Neural cell (in vitro differentiated cells): ENCODE measurements around the gene ZNF625. TPM values are rescaled to one million over a fixed set of nuclear protein-coding genes. Genes with fewer than 3 reads are reported as not detected.

Experiments used
- H2AFZ ChIP-seq: fragments of 200-600, 300-800 bp; sonication (generic), shearing (Covaris generic); 2 replicates; pipeline ENCODE4 v1.6.0; 2014; ENCODE audit warnings: low read depth, mild to moderate bottlenecking, antibody characterized with exemption, low read length, moderate library complexity
- H3F3A ChIP-seq: fragments of 200-600 bp; shearing (Covaris generic); 2 replicates; pipeline ENCODE4 v1.6.1; 2016; ENCODE audit warnings: mild to moderate bottlenecking, moderate library complexity, mixed read lengths, antibody characterized with exemption, low read length; ENCODE audit not compliant: insufficient read depth, poor library complexity, severe bottlenecking
- H3K27ac ChIP-seq: fragments of 200-600, 300-800 bp; sonication (generic), shearing (Covaris generic); 2 replicates; pipeline ENCODE4 v1.5.1; 2014; ENCODE audit warnings: mild to moderate bottlenecking, low read length, moderate library complexity
- H3K27me3 ChIP-seq: fragments of 300-800, 200-600 bp; sonication (generic), shearing (Covaris generic); 2 replicates; pipeline ENCODE4 v1.6.0; 2014; ENCODE audit warnings: mild to moderate bottlenecking, low read depth, low read length, moderate library complexity; ENCODE audit not compliant: insufficient read depth
- H3K36me3 ChIP-seq: fragments of 300-800, 200-600 bp; sonication (generic), shearing (Covaris generic); 2 replicates; pipeline ENCODE4 v1.5.1; 2014; ENCODE audit warnings: mild to moderate bottlenecking, antibody characterized with exemption, low read length, moderate library complexity; ENCODE audit not compliant: insufficient read depth
- H3K4me2 ChIP-seq: fragments of 300-800, 200-600 bp; sonication (generic), shearing (Covaris generic); 2 replicates; pipeline ENCODE4 v1.6.0; 2014; ENCODE audit warnings: mild to moderate bottlenecking, low read length
- H3K4me3 ChIP-seq: fragments of 300-800, 200-600 bp; sonication (generic), shearing (Covaris generic); 2 replicates; pipeline ENCODE4 v1.5.1; 2014; ENCODE audit warnings: mild to moderate bottlenecking, low read length, moderate library complexity
- H3K79me2 ChIP-seq: fragments of 200-600 bp; shearing (Covaris generic); replicated peaks from 2 replicates; pipeline ENCODE4 v1.6.0; 2014; ENCODE audit warnings: mild to moderate bottlenecking, low read length, moderate library complexity; ENCODE audit not compliant: insufficient read depth
- H3K9ac ChIP-seq: fragments of 300-800, 200-600 bp; sonication (generic), shearing (Covaris generic); 2 replicates; pipeline ENCODE4 v1.6.1; 2016; ENCODE audit warnings: mild to moderate bottlenecking, low read length, mixed read lengths
- H3K9me2 ChIP-seq: fragments of 200-600 bp; shearing (Covaris generic); 2 replicates; pipeline ENCODE4 v1.6.1; 2016; ENCODE audit warnings: mild to moderate bottlenecking, low read length, mixed read lengths; ENCODE audit not compliant: insufficient read depth
- H3K9me3 ChIP-seq: fragments of 200-600, 300-800 bp; sonication (generic), shearing (Covaris generic); 2 replicates; pipeline ENCODE4 v1.6.1; 2016; ENCODE audit warnings: mild to moderate bottlenecking, mixed run types, low read length, moderate library complexity, mixed read lengths
- H4K20me1 ChIP-seq: fragments of 200-600 bp; shearing (Covaris generic); 2 replicates; pipeline ENCODE4 v1.6.1; 2016; ENCODE audit warnings: mild to moderate bottlenecking, mixed run types; ENCODE audit not compliant: insufficient read depth
- EP300 ChIP-seq: fragments of 450-650 bp; conservative IDR thresholded peaks from 2 replicates; pipeline ENCODE4 v1.6.1; 2014; ENCODE audit warnings: antibody characterized with exemption, mild to moderate bottlenecking, moderate library complexity; ENCODE audit not compliant: poor library complexity, severe bottlenecking
- EZH2 ChIP-seq: fragments of 200-600, 300-800 bp; shearing (Covaris generic), sonication (generic); IDR thresholded peaks from 2 replicates; pipeline ENCODE4 v1.6.1; 2014; ENCODE audit warnings: antibody characterized with exemption, low read length, borderline replicate concordance, mild to moderate bottlenecking; ENCODE audit not compliant: insufficient read depth, poor library complexity, severe bottlenecking
- MXI1 ChIP-seq: fragments of 450-650 bp; conservative IDR thresholded peaks from 2 replicates; pipeline ENCODE4 v1.6.1; 2014; ENCODE audit warnings: antibody characterized with exemption, mild to moderate bottlenecking; ENCODE audit not compliant: poor library complexity, severe bottlenecking
- POLR2AphosphoS5 ChIP-seq: IDR thresholded peaks from 2 replicates; pipeline ENCODE4 v1.6.1; 2012
- RAD21 ChIP-seq: fragments of 450-650 bp; conservative IDR thresholded peaks from 2 replicates; pipeline ENCODE4 v1.6.1; 2014; ENCODE audit warnings: antibody characterized with exemption, mild to moderate bottlenecking, moderate library complexity
- SMC3 ChIP-seq: fragments of 450-650 bp; conservative IDR thresholded peaks from 2 replicates; pipeline ENCODE4 v1.6.1; 2014; ENCODE audit warnings: antibody characterized with exemption, mild to moderate bottlenecking, moderate library complexity; ENCODE audit not compliant: poor library complexity
- TAF1 ChIP-seq: IDR thresholded peaks from 2 replicates; pipeline ENCODE4 v1.6.1; 2012; ENCODE audit warnings: low read depth
- polyA plus RNA-seq: library from polyadenylated mRNA; depleted of rRNA; stranded (reverse); fragments of >200 nt; gene quantifications from 2 replicates; pipeline ENCODE4 v1.2.3, GENCODE V29; 2014
- TF ChIP-seq, protein P1 (sequence below): fragments of 450-650 bp; IDR thresholded peaks from 2 replicates; pipeline ENCODE4 v1.5.1; 2014; ENCODE audit warnings: antibody characterized with exemption, mild to moderate bottlenecking, moderate library complexity; ENCODE audit not compliant: poor library complexity, severe bottlenecking
- TF ChIP-seq, protein P2 (sequence below): IDR thresholded peaks from 2 replicates; pipeline ENCODE4 v1.6.1; 2012; ENCODE audit warnings: borderline replicate concordance

The ZNF625 gene
- polyA plus RNA-seq, 1 donor from 2014 or later, result 11.6 TPM

DNA sequence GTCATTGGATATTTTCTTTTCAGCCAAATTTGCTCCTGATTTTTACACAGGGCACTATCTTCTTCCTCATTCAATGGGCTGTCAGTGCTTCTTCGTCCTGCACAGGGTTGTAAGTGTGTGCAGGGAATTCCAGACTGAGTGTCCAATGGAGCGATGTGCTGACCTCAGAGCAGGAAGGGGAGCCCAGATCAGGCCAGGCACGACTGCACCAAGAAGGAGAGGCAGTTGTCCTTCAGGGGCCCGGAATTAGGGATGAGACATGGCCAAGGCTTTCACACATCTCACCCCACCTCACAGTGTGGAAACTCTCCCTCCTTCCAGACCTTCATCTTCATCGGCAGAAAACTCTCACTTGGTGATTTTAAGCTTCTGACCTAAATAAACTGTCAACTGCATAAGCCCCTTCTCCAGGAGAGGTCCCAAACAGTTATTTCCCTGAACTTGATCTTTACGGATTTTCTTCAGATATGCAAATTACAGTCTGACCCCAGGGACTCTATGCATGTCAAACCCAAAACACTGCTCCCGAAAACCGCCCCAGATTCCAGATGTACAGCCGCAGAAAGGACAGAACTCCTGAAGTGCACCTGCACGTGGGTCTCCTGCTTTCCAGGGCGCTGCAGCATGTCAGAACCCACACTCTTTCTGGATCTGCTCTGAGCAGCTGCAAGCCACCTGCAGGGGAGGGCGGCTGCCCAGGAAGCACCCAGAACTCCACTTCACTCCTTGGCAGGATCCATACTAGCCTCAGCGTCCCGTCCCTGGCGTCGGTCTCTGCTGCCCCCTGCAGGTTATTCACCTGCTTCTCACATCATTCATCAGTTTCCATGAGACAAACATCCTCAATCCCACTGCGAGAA, 15.8 kb downstream of the ZNF625 start:
- peak overlapping the region; percentile 68 for H3K27ac ChIP-seq
- no peaks in the 10 kb centered on the region for H3F3A ChIP-seq
- H4K20me1 ChIP-seq, result no peaks in the 10 kb centered on the region
- peak overlapping the region; percentile 84 for H3K4me2 ChIP-seq
- peaks cover 12% of the 10 kb centered on the region for H3K36me3 ChIP-seq
- peak overlapping the region; percentile 78 for H3K9ac ChIP-seq
- TF ChIP-seq, protein P1, sequence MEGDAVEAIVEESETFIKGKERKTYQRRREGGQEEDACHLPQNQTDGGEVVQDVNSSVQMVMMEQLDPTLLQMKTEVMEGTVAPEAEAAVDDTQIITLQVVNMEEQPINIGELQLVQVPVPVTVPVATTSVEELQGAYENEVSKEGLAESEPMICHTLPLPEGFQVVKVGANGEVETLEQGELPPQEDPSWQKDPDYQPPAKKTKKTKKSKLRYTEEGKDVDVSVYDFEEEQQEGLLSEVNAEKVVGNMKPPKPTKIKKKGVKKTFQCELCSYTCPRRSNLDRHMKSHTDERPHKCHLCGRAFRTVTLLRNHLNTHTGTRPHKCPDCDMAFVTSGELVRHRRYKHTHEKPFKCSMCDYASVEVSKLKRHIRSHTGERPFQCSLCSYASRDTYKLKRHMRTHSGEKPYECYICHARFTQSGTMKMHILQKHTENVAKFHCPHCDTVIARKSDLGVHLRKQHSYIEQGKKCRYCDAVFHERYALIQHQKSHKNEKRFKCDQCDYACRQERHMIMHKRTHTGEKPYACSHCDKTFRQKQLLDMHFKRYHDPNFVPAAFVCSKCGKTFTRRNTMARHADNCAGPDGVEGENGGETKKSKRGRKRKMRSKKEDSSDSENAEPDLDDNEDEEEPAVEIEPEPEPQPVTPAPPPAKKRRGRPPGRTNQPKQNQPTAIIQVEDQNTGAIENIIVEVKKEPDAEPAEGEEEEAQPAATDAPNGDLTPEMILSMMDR, result peak; percentile 88
- no peak for TF ChIP-seq TAF1
- peak; percentile 48 for TF ChIP-seq MXI1
- no peak for TF ChIP-seq EP300
- peak; percentile 17 for TF ChIP-seq POLR2AphosphoS5
- TF ChIP-seq SMC3, result peak; percentile 90
- peak; percentile 89 for TF ChIP-seq RAD21
- H3K9me3 ChIP-seq, result peaks cover 2% of the 10 kb centered on the region
- peak overlapping the region; percentile 14 for H2AFZ ChIP-seq
- no peaks in the 10 kb centered on the region for H3K27me3 ChIP-seq
- peak overlapping the region; percentile 97 for H3K4me3 ChIP-seq
- H3K79me2 ChIP-seq, result peaks cover 28% of the 10 kb centered on the region
- no peaks in the 10 kb centered on the region for H3K9me2 ChIP-seq

DNA sequence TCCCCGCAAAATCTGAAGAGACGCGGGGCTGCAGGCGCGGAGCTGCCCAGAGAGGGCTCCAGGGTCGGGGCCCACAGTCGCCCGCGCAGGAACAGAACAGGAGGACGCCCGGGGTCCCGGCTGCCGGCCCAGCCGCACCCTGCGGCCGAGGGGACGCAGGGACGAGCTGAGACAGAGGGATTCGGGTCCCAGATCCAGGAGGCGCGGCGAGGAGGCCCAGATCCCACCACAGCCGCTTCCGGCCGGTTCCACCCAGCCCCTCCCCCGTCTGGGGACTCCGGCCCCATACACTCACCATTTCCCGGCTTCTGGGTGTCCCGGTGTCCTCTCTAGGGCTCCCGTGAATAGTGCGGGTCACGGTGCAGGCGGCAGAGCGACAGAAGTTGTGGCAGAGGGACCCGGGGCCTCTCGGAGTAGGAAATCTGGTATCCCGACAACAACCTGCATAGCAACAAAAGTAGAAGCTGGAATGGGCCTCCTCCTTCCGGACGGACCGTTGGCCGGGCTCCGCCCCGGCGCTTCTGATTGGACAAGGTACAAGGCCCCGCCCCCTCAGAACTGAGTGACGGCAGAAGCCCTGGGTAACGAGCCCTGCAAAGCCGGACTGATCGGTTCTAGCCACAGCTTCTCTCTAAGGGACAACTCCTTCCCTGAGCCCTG, 16.5 kb downstream of the ZNF625 start, which contains the start of gene ZNF20:
TSS of gene ZNF20 (minus strand) at position 466 of the 660 bp plus-strand sequence. CDS start at position 298, 168 bp downstream.
- Histone ChIP-seq H3K36me3 (peaks cover 5% of the 10 kb centered on the region), H3K9me2 (no peaks in the 10 kb centered on the region), H3K9me3 (no peaks in the 10 kb centered on the region), H4K20me1 (no peaks in the 10 kb centered on the region), H2AFZ (peak within 1 kb of the TSS; percentile 45), H3K27ac (peak within 1 kb of the TSS; percentile 68), H3K4me2 (peak within 1 kb of the TSS; percentile 84), H3F3A (no peaks in the 10 kb centered on the region), H3K79me2 (peaks cover 28% of the 10 kb centered on the region), H3K27me3 (no peaks in the 10 kb centered on the region), H3K4me3 (peak within 1 kb of the TSS; percentile 97), H3K9ac (peak within 1 kb of the TSS; percentile 78)
- TF ChIP-seq EZH2, result no peak
- no peak for TF ChIP-seq SMC3
- TF ChIP-seq RAD21, result no peak
- TF ChIP-seq, protein P1, result no peak
- no peak for TF ChIP-seq EP300
- TF ChIP-seq, protein P2, sequence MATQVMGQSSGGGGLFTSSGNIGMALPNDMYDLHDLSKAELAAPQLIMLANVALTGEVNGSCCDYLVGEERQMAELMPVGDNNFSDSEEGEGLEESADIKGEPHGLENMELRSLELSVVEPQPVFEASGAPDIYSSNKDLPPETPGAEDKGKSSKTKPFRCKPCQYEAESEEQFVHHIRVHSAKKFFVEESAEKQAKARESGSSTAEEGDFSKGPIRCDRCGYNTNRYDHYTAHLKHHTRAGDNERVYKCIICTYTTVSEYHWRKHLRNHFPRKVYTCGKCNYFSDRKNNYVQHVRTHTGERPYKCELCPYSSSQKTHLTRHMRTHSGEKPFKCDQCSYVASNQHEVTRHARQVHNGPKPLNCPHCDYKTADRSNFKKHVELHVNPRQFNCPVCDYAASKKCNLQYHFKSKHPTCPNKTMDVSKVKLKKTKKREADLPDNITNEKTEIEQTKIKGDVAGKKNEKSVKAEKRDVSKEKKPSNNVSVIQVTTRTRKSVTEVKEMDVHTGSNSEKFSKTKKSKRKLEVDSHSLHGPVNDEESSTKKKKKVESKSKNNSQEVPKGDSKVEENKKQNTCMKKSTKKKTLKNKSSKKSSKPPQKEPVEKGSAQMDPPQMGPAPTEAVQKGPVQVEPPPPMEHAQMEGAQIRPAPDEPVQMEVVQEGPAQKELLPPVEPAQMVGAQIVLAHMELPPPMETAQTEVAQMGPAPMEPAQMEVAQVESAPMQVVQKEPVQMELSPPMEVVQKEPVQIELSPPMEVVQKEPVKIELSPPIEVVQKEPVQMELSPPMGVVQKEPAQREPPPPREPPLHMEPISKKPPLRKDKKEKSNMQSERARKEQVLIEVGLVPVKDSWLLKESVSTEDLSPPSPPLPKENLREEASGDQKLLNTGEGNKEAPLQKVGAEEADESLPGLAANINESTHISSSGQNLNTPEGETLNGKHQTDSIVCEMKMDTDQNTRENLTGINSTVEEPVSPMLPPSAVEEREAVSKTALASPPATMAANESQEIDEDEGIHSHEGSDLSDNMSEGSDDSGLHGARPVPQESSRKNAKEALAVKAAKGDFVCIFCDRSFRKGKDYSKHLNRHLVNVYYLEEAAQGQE, result peak; percentile 32
- peak; percentile 69 for TF ChIP-seq POLR2AphosphoS5
- TF ChIP-seq TAF1, result peak; percentile 31
- TF ChIP-seq MXI1, result peak; percentile 60
